NCI-H1092 treated with DMSO at 0.1 percent for 48 hours (cell line): ENCODE measurements around the gene DNAH12.
A peak's percentile ranks its signal among the peaks of the same experiment; 100 is the strongest.

Experiments used
- DNase-seq: peaks from one replicate; lab custom pipeline; 2025; lab: John Stamatoyannopoulos, UW

DNAH12 gene

GRCh38 chr3:57544181-57545125 is at the start of gene DNAH12:
Gene DNAH12, minus strand, starts transcription at chr3:57544344. Its CDS starts 1,474 bp downstream, at chr3:57542870.
- peak; percentile 75 for DNase-seq

GRCh38 chr3:57592306-57592705 is 48.2 kb upstream of the DNAH12 start:
- DNase-seq: no peak

DNA sequence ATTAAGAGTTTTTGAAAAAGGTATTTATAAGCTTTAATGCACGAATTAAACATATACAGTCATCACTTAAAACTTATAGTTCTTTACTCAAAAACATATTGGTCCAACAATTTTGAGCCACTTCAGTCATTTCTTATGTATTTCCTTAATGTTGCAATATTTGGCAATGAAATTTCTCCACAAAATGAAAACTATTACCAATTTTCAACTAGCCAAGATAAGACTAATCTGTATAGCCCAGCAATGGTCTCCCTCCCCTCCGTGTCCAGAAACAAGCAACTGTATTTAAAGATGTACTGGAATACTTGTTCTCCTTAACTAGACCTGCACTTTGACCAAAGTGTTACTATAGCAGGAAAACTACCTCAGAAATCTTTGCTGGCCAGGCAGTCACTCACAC is 43.8 kb upstream of the DNAH12 start:
- DNase-seq: no peak

DNA sequence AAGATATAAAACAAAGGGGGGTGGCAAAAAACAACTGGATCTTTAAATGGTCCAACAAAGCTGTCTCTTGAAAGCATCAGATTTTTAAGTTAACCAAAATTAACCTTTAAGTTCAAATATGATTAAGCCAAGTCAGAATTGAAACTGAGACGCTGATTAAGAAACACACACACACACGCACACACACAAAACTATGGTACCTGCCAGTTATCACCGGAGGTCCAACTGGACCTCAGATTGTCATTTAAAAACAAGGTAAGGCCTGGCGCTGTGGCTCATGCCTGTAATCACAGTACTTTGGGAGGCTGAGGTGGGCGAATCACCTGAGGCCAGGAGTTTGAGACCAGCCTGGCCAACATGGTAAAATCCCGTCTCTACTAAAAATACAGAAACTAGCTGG is 42.6 kb upstream of the DNAH12 start:
- DNase-seq: no peak

DNA sequence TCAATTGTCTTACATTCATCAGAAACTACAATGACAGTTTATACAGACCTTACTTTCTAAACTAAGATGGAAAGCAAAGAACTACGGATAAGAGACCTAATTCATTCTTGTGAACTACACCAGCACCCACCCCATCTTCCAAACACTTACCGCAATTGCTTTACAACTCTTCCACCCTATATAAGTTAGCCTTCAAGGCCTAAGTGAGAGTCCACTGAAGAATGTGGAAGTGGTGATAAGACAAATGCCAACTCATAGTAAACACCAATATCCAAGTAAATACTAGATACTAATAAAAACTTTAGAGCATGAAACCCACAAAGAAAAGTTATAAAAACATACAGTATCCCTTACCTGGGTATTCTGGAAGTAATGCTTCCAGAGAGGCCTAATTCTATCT is 39.4 kb upstream of the DNAH12 start:
- DNase-seq: no peak

DNA sequence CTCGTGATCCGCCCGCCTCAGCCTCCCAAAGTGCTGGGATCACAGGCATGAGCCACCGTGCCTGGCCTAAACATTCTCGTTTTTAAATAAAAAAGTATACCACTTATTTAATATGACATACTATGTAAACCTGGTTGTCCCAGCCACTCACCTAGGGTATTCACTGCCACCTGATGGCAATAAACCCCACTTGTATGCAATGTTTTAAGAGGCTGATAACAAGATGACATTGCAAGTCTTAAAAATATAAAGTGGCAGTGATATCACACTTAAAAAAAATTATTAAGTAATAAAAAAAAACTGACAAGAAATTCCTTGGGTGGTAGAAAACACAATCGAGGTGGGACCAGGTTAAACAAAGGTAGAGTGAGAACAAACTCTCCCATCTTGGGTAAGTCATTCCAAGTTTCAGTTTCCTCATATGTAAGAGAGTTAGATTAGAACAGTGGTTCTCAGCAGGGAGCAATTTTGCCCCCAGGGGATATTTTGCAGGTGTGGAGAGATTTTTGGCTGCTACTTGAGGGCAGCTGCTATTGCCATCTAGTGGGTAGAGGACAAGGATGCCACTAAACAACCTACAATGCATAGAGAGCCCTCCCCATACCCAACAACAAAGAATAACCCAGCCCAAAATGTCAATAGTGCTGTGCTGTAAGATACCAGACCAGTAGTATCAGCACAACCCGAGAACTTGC is 38.5 kb upstream of the DNAH12 start:
- no peak for DNase-seq

DNA sequence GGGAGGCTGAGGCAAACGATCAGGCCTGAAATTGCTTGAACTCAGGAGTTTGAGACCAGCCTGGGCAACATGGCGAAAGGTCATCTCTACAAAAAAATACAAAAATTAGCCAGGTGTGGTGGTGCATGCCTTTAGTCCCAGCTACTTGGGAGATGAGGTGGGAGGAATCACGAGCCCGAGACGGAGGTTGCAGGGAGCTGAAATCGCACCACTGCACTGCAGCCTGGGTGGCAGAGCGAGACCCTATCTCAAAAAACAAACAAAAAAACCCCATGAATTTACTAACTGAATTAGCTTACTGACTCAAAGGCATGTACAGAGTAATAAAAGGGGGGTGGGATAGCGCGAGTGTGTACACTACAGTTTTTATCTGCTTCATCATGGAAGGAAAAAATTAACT is 33.7 kb upstream of the DNAH12 start:
- DNase-seq: no peak

DNA sequence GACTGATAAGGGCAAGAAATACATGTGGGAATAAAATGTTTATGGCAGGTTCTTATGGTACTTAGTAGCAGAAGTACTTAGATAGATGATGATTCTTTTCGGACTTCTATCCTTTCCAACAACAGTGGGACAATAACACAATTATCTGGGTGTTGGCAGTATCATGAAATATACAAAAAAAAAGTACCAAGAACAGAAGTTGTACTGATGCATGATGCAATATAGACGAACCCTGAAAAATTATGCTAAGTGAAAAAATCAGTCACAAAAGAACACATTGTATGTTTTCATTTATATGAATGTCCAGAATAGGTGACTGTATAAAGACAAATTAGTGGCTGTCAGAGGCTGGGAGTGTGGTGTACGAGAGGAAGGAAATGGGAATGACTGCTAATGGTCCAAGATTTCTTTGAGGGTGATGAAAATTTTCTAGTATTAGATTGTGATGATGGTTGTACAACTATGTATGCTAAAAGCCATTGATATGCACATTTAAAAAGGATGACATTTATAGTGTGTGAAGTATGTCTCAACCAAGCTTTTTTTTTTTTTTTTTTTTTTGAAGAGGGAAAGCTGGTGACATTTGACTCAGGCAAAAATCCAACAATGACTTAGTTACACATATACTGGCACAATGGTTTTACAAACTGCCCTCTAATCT is 32.0 kb upstream of the DNAH12 start:
- no peak for DNase-seq

- no peak for DNase-seq
Observed at GRCh38 chr3:57572096-57572495, 28.0 kb upstream of the DNAH12 start.

DNA sequence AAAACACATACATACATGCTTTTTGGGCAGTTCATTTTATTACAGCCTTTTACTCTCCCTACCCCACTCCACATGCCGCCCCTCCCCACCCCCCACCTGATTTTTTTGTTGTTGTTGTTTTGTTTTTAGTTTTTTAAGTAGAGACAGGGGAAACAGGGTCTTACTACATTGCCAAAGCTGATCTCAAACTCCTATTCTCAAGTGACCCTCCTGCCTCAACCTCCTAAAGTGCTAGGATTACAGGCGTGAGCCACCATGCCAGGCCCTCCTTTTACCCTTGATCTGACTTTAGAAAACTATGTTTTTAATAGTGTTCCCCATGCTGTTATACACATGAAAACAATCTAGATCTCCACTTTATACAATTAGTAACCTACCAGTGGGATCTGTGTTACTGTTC is 26.7 kb upstream of the DNAH12 start:
- no peak for DNase-seq

- no peak for DNase-seq
Observed at GRCh38 chr3:57569859-57570450, 25.8 kb upstream of the DNAH12 start.

DNA sequence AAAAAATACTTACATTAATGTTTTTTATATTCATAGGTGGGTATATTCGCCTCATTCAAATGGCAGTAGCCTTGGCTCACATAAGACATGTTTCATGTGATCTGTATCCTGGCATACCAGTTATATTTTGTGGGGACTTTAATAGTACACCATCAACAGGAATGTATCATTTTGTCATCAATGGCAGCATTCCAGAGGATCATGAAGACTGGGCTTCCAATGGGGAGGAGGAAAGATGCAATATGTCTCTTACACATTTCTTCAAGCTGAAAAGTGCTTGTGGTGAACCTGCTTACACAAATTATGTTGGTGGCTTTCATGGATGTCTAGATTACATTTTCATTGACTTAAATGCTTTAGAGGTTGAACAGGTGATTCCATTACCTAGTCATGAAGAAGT is 15.4 kb upstream of the DNAH12 start:
- DNase-seq: no peak

- no peak for DNase-seq
Observed at GRCh38 chr3:57557085-57557537, 13.0 kb upstream of the DNAH12 start.

DNA sequence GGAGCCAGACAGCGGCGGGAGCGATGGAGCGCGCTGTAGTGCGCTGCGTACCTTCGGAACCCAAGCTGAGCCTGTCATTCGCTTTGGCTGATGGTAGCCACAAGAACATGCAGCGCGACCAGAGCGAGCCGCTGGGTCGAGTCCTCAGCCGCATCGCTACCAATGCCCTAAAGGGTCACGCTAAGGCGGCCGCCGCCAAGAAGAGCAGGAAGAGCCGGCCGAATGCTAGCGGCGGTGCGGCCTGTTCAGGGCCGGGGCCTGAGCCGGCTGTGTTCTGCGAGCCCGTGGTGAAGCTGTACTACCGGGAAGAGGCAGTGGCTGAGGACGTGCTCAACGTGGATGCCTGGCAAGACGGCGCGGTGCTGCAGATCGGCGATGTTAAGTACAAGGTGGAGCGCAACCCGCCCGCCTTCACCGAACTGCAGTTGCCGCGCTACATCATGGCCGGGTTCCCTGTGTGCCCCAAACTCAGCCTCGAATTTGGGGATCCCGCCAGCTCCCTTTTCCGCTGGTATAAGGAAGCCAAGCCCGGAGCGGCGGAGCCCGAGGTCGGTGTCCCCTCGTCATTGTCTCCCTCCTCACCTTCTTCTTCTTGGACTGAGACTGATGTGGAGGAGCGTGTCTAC is 12.4 kb upstream of the DNAH12 start:
- no peak for DNase-seq

DNA sequence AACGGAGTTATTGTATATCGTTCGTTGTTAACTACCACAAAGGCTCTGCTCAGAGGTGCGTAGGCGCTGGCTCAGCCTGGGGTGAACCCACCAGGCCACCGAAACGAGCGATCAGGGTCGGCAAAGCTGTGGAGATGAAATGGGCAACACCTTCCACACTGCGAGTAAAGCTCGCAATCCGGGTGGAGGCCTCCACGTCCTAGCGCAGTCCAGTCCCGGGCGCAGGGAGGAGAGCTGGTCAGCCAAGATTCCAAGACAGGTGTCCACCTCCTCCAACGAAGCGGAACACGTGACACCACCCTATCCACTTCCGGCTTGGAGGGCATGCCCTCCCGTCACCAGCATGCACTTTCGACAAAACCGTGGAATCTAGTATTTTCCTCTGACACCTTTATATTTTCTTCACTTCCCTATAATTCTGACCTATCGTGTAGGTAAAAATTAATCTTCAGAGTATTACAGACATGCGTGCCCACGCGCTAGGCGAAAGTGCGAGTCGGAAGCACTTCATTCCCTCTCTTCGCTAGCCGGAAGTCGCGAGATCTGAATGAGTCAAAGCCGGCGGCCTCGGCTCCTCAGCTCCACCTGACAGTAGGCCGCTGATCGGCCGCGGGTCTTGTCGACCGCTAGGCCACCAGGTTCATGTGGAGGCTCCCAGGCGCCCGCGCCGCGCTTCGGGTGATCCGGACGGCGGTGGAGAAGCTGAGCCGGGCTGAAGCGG is 11.8 kb upstream of the DNAH12 start, which contains the start of gene PDE12:
Gene PDE12, plus strand, starts transcription at position 537 of the 721 bp plus-strand sequence. Its CDS starts 106 bp downstream, at position 643.
- peak; percentile 88 for DNase-seq

GRCh38 chr3:57555306-57555705 is 11.2 kb upstream of the DNAH12 start:
- DNase-seq: no peak

GRCh38 chr3:57546616-57547015 is 2.5 kb upstream of the DNAH12 start:
- DNase-seq: no peak

DNA sequence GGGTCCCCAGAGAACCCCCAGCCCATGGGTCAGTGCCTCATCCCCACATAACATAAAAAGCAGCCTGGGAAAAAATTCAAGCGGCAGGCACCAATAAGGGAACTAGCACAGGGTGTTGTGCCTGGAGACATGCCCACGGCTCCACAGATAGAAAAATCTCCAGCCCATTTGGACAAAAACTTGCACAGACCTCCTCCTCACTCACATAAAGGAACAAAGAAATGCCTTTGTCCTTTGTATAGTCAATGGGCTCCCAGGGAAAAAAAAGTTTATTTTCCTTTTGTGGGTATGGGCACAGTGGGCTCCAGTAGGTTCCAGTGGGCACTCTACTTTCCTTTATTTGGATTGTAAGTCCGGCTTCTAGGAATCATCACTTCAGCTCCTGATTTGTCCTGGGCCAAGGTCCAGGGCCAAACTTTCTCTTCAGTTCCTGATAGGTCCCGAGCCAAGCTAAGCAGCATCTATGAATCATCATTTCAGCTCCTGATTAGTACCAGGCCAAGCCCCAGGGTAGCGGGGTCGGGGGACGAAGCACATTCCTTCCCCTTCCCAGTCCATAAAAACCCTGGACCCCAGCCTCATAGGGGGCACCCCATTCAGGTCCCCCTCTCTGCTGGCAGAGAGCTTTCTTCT is 1.6 kb upstream of the DNAH12 start:
- DNase-seq: no peak

- no peak for DNase-seq
Observed at GRCh38 chr3:57538465-57538864, 5.7 kb downstream of the DNAH12 start.

- no peak for DNase-seq
Observed at GRCh38 chr3:57530071-57530608, 14.0 kb downstream of the DNAH12 start.
